Calu3 (cell line): Measurements from ENCODE around the gene GRK1. TPM values are rescaled to one million over a fixed set of nuclear protein-coding genes. Genes with fewer than 3 reads are reported as not detected.
"Not testable (repeated sequence)": the region's sequence is repeated elsewhere in the genome, so short reads cannot be mapped to it uniquely, and the experiment has no call there.

ENCODE experiments used
- BruUV-seq: library from RNA; stranded (reverse); fragments of 400-500 nt; replicated peaks from 2 replicates; lab custom pipeline; 2021; lab: Mats Ljungman, UMichigan
- CTCF ChIA-PET: fragments of 300-600 bp; sonication (Branson Sonifier 250); formaldehyde crosslinking; loops from one replicate; lab custom pipeline; 2022; ENCODE audit warnings: antibody characterized with exemption; lab: Charles Lee
- DNase-seq: peaks from one replicate; pipeline ENCODE4 v3.0.0; 2022
- H3K27ac Mint-ChIP-seq: one replicate; pipeline ENCODE4 v1.8.0; 2022; ENCODE audit warnings: mixed read lengths; ENCODE audit not compliant: unreplicated experiment
- H3K27me3 Mint-ChIP-seq: one replicate; pipeline ENCODE4 v1.8.0; 2022; ENCODE audit warnings: mixed read lengths; ENCODE audit not compliant: unreplicated experiment
- H3K36me3 Mint-ChIP-seq: one replicate; pipeline ENCODE4 v1.8.0; 2022; ENCODE audit warnings: mild to moderate bottlenecking, moderate library complexity, mixed read lengths; ENCODE audit not compliant: insufficient read depth, unreplicated experiment
- H3K4me1 Mint-ChIP-seq: one replicate; pipeline ENCODE4 v1.8.0; 2022; ENCODE audit warnings: mild to moderate bottlenecking, low read depth, mixed read lengths; ENCODE audit not compliant: unreplicated experiment
- H3K4me3 Mint-ChIP-seq: one replicate; pipeline ENCODE4 v1.8.0; 2022; ENCODE audit warnings: mild to moderate bottlenecking, low read depth, moderate library complexity, mixed read lengths; ENCODE audit not compliant: unreplicated experiment
- H3K9me3 Mint-ChIP-seq: one replicate; pipeline ENCODE4 v1.8.0; 2022; ENCODE audit warnings: low read depth, mixed read lengths; ENCODE audit not compliant: unreplicated experiment
- intact Hi-C: fragments of 100-400 bp; cut with micrococcal nuclease; formaldehyde crosslinking; loops from one replicate; pipeline ENCODE4 v1.10.0; 2022; ENCODE audit not compliant: unreplicated experiment
- total RNA-seq: library from RNA; stranded (reverse); gene quantifications from 2 replicates; pipeline ENCODE4 v1.2.3, GENCODE V29; 2022
- TF ChIP-seq, protein P1 (sequence below): fragments of 200-600 bp; IDR thresholded peaks from one replicate; pipeline ENCODE4 v1.8.0; 2022; ENCODE audit warnings: antibody characterized with exemption; ENCODE audit not compliant: unreplicated experiment

GRK1 gene
- total RNA-seq, 1 experiment from 2014 or later, result not detected

DNA sequence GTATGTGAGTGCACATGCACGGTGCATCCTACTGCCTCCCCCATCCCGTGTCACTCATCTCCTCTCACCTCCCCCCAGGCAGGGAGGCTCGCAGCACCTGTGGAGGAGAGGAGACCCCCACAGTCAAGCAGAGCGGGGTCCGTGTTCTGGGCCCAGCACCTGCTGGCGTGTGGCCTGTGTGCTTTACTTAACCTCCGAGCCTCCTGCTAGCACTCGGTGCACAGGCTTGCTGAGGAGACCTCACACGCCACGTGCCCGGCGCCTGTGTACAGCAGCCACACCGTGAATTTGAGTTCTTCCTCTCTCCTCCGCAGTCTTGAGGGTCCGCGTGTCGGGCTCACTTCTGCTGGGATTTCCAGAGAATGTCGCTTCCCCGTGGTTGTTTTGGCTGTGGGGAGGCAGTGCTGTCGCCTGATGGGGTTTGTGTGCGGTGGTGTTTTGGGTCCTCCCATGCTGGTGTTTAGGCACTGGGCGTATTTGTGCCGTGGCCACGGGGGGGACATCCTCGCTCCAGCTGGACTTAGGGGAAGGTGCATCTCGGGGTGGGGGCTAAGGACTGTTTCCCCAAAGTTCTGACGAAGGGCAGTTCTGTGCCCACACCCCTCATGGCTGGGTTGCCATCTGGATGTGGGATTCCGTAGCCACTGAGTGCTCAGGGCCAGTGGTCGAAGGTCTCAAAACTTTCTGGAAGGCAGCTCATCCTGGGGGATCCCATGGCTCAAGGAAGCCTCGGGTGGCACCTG is 57.2 kb downstream of the GRK1 start:
- H3K36me3 Mint-ChIP-seq, result no peaks in the 10 kb centered on the region

DNA sequence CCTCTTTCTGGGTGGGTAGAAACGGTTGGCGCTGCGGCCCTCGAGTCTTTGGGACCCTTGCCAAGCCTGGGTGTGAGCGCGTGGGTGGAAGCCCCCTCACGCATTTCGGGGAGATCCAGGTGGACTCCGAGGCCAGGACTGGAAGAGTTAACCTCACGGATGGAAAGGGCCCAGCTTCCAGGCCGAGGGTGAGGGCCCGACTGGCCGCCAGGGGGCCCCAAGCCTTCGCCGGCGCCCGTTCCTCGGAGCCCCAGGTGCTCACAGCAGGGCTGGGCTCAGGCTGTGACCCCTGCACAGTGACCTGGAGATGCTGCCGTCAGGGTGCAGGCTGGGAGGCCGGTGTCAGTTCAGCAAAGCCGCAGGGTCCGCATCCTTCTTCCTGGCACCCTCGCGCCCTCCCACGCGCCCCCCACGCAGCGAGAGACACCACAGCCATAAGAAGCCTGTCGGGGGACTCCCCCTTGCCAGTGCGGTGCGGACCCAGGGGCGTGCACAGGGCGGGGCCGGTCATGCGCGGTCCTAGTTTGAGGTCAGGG is 57.8 kb downstream of the GRK1 start:
- TF ChIP-seq, protein P1, sequence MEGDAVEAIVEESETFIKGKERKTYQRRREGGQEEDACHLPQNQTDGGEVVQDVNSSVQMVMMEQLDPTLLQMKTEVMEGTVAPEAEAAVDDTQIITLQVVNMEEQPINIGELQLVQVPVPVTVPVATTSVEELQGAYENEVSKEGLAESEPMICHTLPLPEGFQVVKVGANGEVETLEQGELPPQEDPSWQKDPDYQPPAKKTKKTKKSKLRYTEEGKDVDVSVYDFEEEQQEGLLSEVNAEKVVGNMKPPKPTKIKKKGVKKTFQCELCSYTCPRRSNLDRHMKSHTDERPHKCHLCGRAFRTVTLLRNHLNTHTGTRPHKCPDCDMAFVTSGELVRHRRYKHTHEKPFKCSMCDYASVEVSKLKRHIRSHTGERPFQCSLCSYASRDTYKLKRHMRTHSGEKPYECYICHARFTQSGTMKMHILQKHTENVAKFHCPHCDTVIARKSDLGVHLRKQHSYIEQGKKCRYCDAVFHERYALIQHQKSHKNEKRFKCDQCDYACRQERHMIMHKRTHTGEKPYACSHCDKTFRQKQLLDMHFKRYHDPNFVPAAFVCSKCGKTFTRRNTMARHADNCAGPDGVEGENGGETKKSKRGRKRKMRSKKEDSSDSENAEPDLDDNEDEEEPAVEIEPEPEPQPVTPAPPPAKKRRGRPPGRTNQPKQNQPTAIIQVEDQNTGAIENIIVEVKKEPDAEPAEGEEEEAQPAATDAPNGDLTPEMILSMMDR, result peak; percentile 25
- H3K4me3 Mint-ChIP-seq, result peak overlapping the region; percentile 28
- no peaks in the 10 kb centered on the region for H3K4me1 Mint-ChIP-seq
- no peaks in the 10 kb centered on the region for H3K36me3 Mint-ChIP-seq
- DNase-seq, result peak; percentile 41
- CTCF ChIA-PET, result no interaction called here
- H3K27ac Mint-ChIP-seq, result no peak overlapping the region
- intact Hi-C loops, result no loop called here
- H3K27me3 Mint-ChIP-seq, result no peaks in the 10 kb centered on the region
- H3K9me3 Mint-ChIP-seq, result no peaks in the 10 kb centered on the region
- BruUV-seq, result no TSS peak

More for the DNA sequence above, 57.2 kb downstream of the GRK1 start:
- no peaks in the 10 kb centered on the region for H3K4me1 Mint-ChIP-seq
- no peaks in the 10 kb centered on the region for H3K9me3 Mint-ChIP-seq
- DNase-seq, result no peak
- CTCF ChIA-PET, result no interaction called here
- no TSS peak for BruUV-seq
- TF ChIP-seq, protein P1, result no peak
- H3K4me3 Mint-ChIP-seq, result peak overlapping the region; percentile 28
- intact Hi-C loops, result no loop called here
- no peak overlapping the region for H3K27ac Mint-ChIP-seq
- H3K27me3 Mint-ChIP-seq, result no peaks in the 10 kb centered on the region

DNA sequence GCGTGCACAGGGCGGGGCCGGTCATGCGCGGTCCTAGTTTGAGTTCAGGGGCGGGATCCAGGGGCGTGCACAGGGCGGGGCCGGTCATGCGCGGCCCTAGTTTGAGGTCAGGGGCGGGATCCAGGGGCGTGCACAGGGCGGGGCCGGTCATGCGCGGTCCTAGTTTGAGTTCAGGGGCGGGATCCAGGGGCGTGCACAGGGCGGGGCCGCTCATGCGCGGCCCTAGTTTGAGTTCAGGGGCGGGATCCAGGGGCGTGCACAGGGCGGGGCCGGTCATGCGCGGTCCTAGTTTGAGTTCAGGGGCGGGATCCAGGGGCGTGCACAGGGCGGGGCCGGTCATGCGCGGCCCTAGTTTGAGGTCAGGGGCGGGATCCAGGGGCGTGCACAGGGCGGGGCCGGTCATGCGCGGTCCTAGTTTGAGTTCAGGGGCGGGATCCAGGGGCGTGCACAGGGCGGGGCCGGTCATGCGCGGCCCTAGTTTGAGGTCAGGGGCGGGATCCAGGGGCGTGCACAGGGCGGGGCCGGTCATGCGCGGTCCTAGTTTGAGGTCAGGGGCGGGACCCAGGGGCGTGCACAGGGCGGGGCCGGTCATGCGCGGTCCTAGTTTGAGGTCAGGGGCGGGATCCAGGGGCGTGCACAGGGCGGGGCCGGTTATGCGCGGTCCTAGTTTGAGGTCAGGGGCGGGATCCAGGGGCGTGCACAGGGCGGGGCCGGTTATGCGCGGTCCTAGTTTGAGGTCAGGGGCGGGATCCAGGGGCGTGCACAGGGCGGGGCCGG is 58.5 kb downstream of the GRK1 start:
- DNase-seq, H3K27ac Mint-ChIP-seq, intact Hi-C loops, BruUV-seq, H3K27me3 Mint-ChIP-seq, CTCF ChIA-PET, H3K9me3 Mint-ChIP-seq, H3K4me1 Mint-ChIP-seq, H3K36me3 Mint-ChIP-seq: not testable (repeated sequence)
- H3K4me3 Mint-ChIP-seq, result peak overlapping the region; percentile 28

DNA sequence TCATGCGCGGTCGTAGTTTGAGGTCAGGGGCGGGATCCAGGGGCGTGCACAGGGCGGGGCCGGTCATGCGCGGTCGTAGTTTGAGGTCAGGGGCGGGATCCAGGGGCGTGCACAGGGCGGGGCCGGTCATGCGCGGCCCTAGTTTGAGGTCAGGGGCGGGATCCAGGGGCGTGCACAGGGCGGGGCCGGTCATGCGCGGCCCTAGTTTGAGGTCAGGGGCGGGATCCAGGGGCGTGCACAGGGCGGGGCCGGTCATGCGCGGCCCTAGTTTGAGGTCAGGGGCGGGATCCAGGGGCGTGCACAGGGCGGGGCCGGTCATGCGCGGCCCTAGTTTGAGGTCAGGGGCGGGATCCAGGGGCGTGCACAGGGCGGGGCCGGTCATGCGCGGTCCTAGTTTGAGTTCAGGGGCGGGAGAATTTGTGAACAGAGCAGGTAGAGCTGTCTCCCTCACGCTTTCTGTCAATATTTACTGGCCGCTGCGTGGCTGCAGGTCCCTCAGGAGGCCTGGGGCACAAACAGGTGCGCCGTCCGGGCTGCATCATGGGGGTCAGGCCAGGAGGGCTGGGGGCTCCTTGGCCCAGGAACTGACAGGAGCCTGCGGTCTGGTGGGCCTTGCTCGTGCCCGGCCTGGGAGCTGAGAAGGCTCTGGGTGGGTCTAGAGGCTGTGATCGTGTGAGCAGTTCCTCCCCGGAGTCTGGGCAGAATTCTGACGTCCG is 59.2 kb downstream of the GRK1 start:
- H3K9me3 Mint-ChIP-seq, H3K27me3 Mint-ChIP-seq, CTCF ChIA-PET, H3K4me1 Mint-ChIP-seq, intact Hi-C loops, H3K4me3 Mint-ChIP-seq, BruUV-seq, H3K27ac Mint-ChIP-seq, H3K36me3 Mint-ChIP-seq, DNase-seq: not testable (repeated sequence)

DNA sequence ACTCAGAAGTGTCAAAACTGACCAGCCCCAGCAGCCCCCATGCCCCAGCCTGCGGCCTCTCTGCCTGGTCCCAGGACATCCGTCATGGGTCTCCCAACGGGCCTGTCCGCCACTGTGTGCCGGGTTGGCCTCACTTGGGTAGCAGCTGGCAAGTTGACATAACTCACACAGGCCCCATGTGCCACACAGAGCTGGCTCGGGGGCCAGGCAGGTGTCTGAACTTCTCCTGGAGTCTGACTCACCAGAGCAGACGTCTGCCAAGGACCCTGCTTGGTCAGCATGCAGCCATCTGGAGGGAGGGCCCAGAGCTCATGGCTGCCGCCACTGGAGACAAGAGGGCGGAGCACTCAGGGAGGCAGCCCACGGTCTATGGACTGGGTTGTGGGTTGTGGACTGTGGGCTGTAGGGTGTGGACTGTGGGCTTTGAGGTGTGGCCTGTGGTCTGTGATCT is 60.0 kb downstream of the GRK1 start:
- H3K27me3 Mint-ChIP-seq, result no peaks in the 10 kb centered on the region

More for the DNA sequence above, 60.0 kb downstream of the GRK1 start:
- no peaks in the 10 kb centered on the region for H3K9me3 Mint-ChIP-seq
- no peak for DNase-seq
- H3K4me1 Mint-ChIP-seq, result no peaks in the 10 kb centered on the region
- H3K4me3 Mint-ChIP-seq, result no peak overlapping the region
- H3K36me3 Mint-ChIP-seq, result no peaks in the 10 kb centered on the region
- intact Hi-C loops, result no loop called here
- H3K27ac Mint-ChIP-seq, result no peak overlapping the region
- TF ChIP-seq, protein P1, result no peak
- CTCF ChIA-PET, result no interaction called here
- no TSS peak for BruUV-seq
